HepG2 (cell line): ENCODE data around the gene RBPMS2. TPM values are rescaled to one million over a fixed set of nuclear protein-coding genes. Genes with fewer than 3 reads are reported as not detected.
A peak's percentile ranks its signal among the peaks of the same experiment; 100 is the strongest.

ENCODE experiments used
- ATAC-seq: fragments of 200-7000 bp; cut with Tn5 transposase; 3 replicates; pipeline ENCODE4 v1.9.1; 2020; ENCODE audit warnings: mild to moderate bottlenecking, moderate library complexity
- BruUV-seq: library from RNA; stranded (reverse); fragments of 400-500 nt; replicated peaks from 2 replicates; lab custom pipeline; 2021; lab: Mats Ljungman, UMichigan
- CTCF ChIA-PET: fragments of 300-600 bp; formaldehyde crosslinking; extraction: SDS; loops from one replicate; lab custom pipeline; 2021; ENCODE audit warnings: low total read pairs, inconsistent platforms, low intra/inter-chr PET ratio; lab: Yijun Ruan, JAX
- POLR2A ChIA-PET: fragments of 350-600 bp; sonication (Branson Sonifier 250); formaldehyde crosslinking; loops from one replicate; lab custom pipeline; 2020; ENCODE audit warnings: antibody characterized with exemption, inconsistent platforms; lab: Yijun Ruan, JAX
- DNase-seq: peaks from one replicate; pipeline ENCODE4 v3.0.0-alpha.2; 2015; ENCODE audit warnings: low spot score
- FAIRE-seq: peaks from 3 replicates; lab custom pipeline; 2011; peaks lifted over from hg19 to GRCh38; lab: Jason Lieb, UNC
- H2AFZ ChIP-seq: one replicate; pipeline ENCODE4 v1.6.1; 2011; ENCODE audit warnings: low read length, inconsistent platforms
- H3K27ac ChIP-seq: fragments of 300-600 bp; 3 replicates; pipeline ENCODE4 v1.8.0; 2011; ENCODE audit warnings: mixed run types, mild to moderate bottlenecking, mixed read lengths, low read length, inconsistent platforms; ENCODE audit not compliant: insufficient read depth; ENCODE audit errors: extremely low read length
- H3K27me3 ChIP-seq, 2 experiments: fragments of 200-600 bp in 1 of 2; 2 replicates in 1 of 2; 3 replicates in 1 of 2; pipeline versions ENCODE4 v1.6.0 to v1.8.0; 2011; ENCODE audit warnings: low read length in 2 of 2, mild to moderate bottlenecking in 2 of 2, moderate library complexity in 2 of 2, inconsistent platforms in 1 of 2; ENCODE audit not compliant: insufficient read depth in 2 of 2, control insufficient read depth in 1 of 2
- H3K36me3 ChIP-seq, 2 experiments: fragments of 200-600 bp in 1 of 2; replicated peaks in 1 of 2; 2 replicates in 1 of 2; 3 replicates in 1 of 2; pipeline versions ENCODE4 v1.5.1 to v1.8.0; 2011; ENCODE audit warnings: low read length in 2 of 2, inconsistent platforms in 1 of 2; ENCODE audit not compliant: insufficient read depth in 2 of 2, control insufficient read depth in 1 of 2
- H3K4me1 ChIP-seq: 2 replicates; pipeline ENCODE4 v1.5.1; 2012; ENCODE audit warnings: low read length, inconsistent platforms; ENCODE audit not compliant: insufficient read depth
- H3K4me2 ChIP-seq: 2 replicates; pipeline ENCODE4 v1.6.0; 2011; ENCODE audit warnings: low read depth, low read length, inconsistent platforms
- H3K4me3 ChIP-seq, 3 experiments: fragments of 200-600 bp in 1 of 3; sonication (generic), shearing (Covaris generic) in 1 of 3; replicated peaks in 1 of 3; 2 replicates each; pipeline ENCODE4 v1.5.1; 2011 to 2016; ENCODE audit warnings: low read length in 3 of 3, inconsistent platforms in 2 of 3, low read depth in 2 of 3, mild to moderate bottlenecking in 2 of 3, control low read depth in 1 of 3, mixed read lengths in 1 of 3; ENCODE audit not compliant: insufficient read depth in 1 of 3
- H3K79me2 ChIP-seq: one replicate; pipeline ENCODE4 v1.6.1; 2011; ENCODE audit warnings: low read length, inconsistent platforms; ENCODE audit not compliant: insufficient read depth
- H3K9ac ChIP-seq: 2 replicates; pipeline ENCODE4 v1.6.0; 2011; ENCODE audit warnings: mild to moderate bottlenecking, low read depth, low read length, inconsistent platforms; ENCODE audit not compliant: insufficient read depth
- H3K9me3 ChIP-seq: 2 replicates; pipeline ENCODE4 v1.5.1; 2012; ENCODE audit warnings: mild to moderate bottlenecking, low read length
- H4K20me1 ChIP-seq: 2 replicates; pipeline ENCODE4 v1.6.0; 2011; ENCODE audit warnings: inconsistent platforms, mild to moderate bottlenecking, low read length, moderate library complexity; ENCODE audit not compliant: insufficient read depth
- ATF7-NPFF ChIP-seq: sonication (generic); formaldehyde crosslinking; IDR thresholded peaks from 2 replicates; pipeline ENCODE4 v1.8.1; 2023; ENCODE audit warnings: mild to moderate bottlenecking, low read depth, missing genetic modification reagents, moderate library complexity
- CHD2 ChIP-seq: IDR thresholded peaks from 2 replicates; pipeline ENCODE4 v1.6.1; 2011; ENCODE audit warnings: low read depth, low read length, improper control_type of control experiment
- IKZF1 ChIP-seq: fragments of 450-650 bp; IDR thresholded peaks from 2 replicates; pipeline ENCODE4 v1.7.1; 2016
- MLXIP ChIP-seq: sonication (generic); formaldehyde crosslinking; IDR thresholded peaks from 2 replicates; pipeline ENCODE4 v1.9.0; 2021; ENCODE audit warnings: missing genetic modification reagents, borderline replicate concordance
- PLSCR1 ChIP-seq: sonication (generic); formaldehyde crosslinking; IDR thresholded peaks from 2 replicates; pipeline ENCODE4 v1.5.0; 2020; ENCODE audit warnings: missing genetic modification reagents, mild to moderate bottlenecking, borderline replicate concordance
- POGZ ChIP-seq: sonication (generic); formaldehyde crosslinking; IDR thresholded peaks from 2 replicates; pipeline ENCODE4 v1.4.0; 2020; ENCODE audit warnings: mild to moderate bottlenecking, missing genetic modification reagents
- RBM39 ChIP-seq: fragments of 200-400 bp; formaldehyde crosslinking; IDR thresholded peaks from one replicate; pipeline ENCODE4 v1.6.1; 2018; ENCODE audit warnings: antibody characterized with exemption, mild to moderate bottlenecking, low read depth, low read length; ENCODE audit not compliant: poor library complexity, severe bottlenecking
- RELA ChIP-seq: sonication (generic); formaldehyde crosslinking; IDR thresholded peaks from 2 replicates; pipeline ENCODE4 v1.4.0; 2020; ENCODE audit warnings: missing genetic modification reagents
- ZBTB20 ChIP-seq: sonication (generic); formaldehyde crosslinking; IDR thresholded peaks from 2 replicates; pipeline ENCODE4 v1.8.1; 2023; ENCODE audit warnings: missing genetic modification reagents, low read depth, mild to moderate bottlenecking, borderline replicate concordance
- ZFP36L2 ChIP-seq: sonication (generic); formaldehyde crosslinking; IDR thresholded peaks from 2 replicates; pipeline ENCODE4 v1.4.0; 2020; ENCODE audit warnings: missing genetic modification reagents
- ZFP90 ChIP-seq: sonication (generic); formaldehyde crosslinking; IDR thresholded peaks from 2 replicates; pipeline ENCODE4 v1.8.0; 2022; ENCODE audit warnings: missing genetic modification reagents, mild to moderate bottlenecking, inconsistent platforms, borderline replicate concordance
- ZNF280D ChIP-seq: sonication (generic); formaldehyde crosslinking; IDR thresholded peaks from 2 replicates; pipeline ENCODE4 v1.5.1; 2020; ENCODE audit warnings: mild to moderate bottlenecking, missing genetic modification reagents
- ZNF552 ChIP-seq: sonication (generic); formaldehyde crosslinking; IDR thresholded peaks from 2 replicates; pipeline ENCODE4 v1.9.0; 2022; ENCODE audit warnings: missing genetic modification reagents, mild to moderate bottlenecking, borderline replicate concordance
- ZNF709 ChIP-seq: sonication (generic); formaldehyde crosslinking; IDR thresholded peaks from 2 replicates; pipeline ENCODE4 v1.5.0; 2020; ENCODE audit warnings: mild to moderate bottlenecking, missing genetic modification reagents
- ZNF782 ChIP-seq: sonication (generic); formaldehyde crosslinking; IDR thresholded peaks from 2 replicates; pipeline ENCODE4 v1.4.0; 2020; ENCODE audit warnings: missing genetic modification reagents, mild to moderate bottlenecking, borderline replicate concordance
- WGBS: methylation state at CpG from one replicate; pipeline ENCODE4 v1.1.6; 2017; ENCODE audit warnings: low lambda C conversion rate; 5-methylcytosine and 5-hydroxymethylcytosine counted together
- in situ Hi-C: cut with HindIII; loops from 2 replicates; pipeline ENCODE4 v1.10.0; 2017; ENCODE audit warnings: low pct_unique_long_range_greater_than_20kb; ENCODE audit not compliant: extremely low pct_ligation_motif_present
- intact Hi-C: fragments of 100-400 bp; cut with micrococcal nuclease; formaldehyde crosslinking; loops from one replicate; pipeline ENCODE4 v1.10.0; 2022; ENCODE audit not compliant: unreplicated experiment
- polyA plus RNA-seq, 8 experiments: library from polyadenylated mRNA; depleted of rRNA in 3 of 8; stranded (reverse) in 7 of 8; unstranded in 1 of 8; fragments of >200 nt; fragmentation: Illumina TruSeq in 4 of 8; extraction: Trizol in 4 of 8; gene quantifications; 2 replicates each; pipeline versions ENCODE4 v1.2.1 to v1.2.3, GENCODE V29; 2011 to 2016; ENCODE audit warnings: low read depth in 4 of 8, missing spikeins in 1 of 8, mixed read lengths in 1 of 8; ENCODE audit not compliant: insufficient read depth in 1 of 8
- total RNA-seq, 5 experiments: library from RNA; depleted of rRNA; stranded (reverse); fragments of >200 nt; fragmentation: Illumina TruSeq; extraction: Trizol; gene quantifications; 2 replicates each; pipeline ENCODE4 v1.2.3, GENCODE V29; 2016; ENCODE audit warnings: low read depth in 1 of 5

The RBPMS2 gene
- total and polyA plus RNA-seq, 2 of the 13 experiments (the other 11 are each of a cell fraction or from before 2014, with no cell fraction given), result 0.08 TPM; not detected in 1

GRCh38 chr15:64732156-64732860 lies 43.1 kb downstream of the RBPMS2 start:
- ChIA-PET CTCF (interaction anchor here (0.9 to 2.9 kb wide), 4 partner anchors 77 to 301 kb away, joined by 4 to 46 read pairs (median 12); no protein-coding TSS in a partner anchor), POLR2A (interaction anchor here (0.8 to 1.5 kb wide), 4 partner anchors 78 to 162 kb away, joined by 3 to 8 read pairs (median 5); partner anchors contain the start of gene PIF1)
- H3K27me3 ChIP-seq, result peaks cover 0 to 19% of the 10 kb centered on the region in 2 experiments; a peak in 2 of 5 replicates
- peak; percentile 62 for ATAC-seq
- 0% methylated on average over 2 of the region's 7 CpGs for WGBS
- peak overlapping the region; percentile 58 for H3K4me2 ChIP-seq
- DNase-seq, result peak; percentile 85
- H3K27ac ChIP-seq, result no peak overlapping the region
- H2AFZ ChIP-seq, result no peak overlapping the region
- intact Hi-C loops (loop anchor here (5.0 kb wide), 1 partner anchor 160 kb away; no protein-coding TSS in a partner anchor), in situ Hi-C loops (loop anchor here (5.0 kb wide), 1 partner anchor 80 kb away; no protein-coding TSS in a partner anchor)
- no peaks in the 10 kb centered on the region for H3K79me2 ChIP-seq
- no peak overlapping the region for H3K9ac ChIP-seq
- peaks cover 33% of the 10 kb centered on the region for H3K4me1 ChIP-seq
- no peaks in the 10 kb centered on the region for H3K9me3 ChIP-seq
- peak overlapping the region in 1 of 3 experiments; percentile 21; a peak in 2 of 6 replicates for H3K4me3 ChIP-seq
- peak; percentile 96 for FAIRE-seq
- no TSS peak for BruUV-seq
- H3K36me3 ChIP-seq, result no peaks in the 10 kb centered on the region
- peaks cover 7% of the 10 kb centered on the region; the same call in 1 of the 2 replicates for H4K20me1 ChIP-seq
- TF ChIP-seq ZNF782 (CRISPR knock-in tag), result no peak
- no peak for TF ChIP-seq RELA (CRISPR knock-in tag)
- no peak for TF ChIP-seq CHD2
- no peak for TF ChIP-seq ZNF709
- no peak for TF ChIP-seq MLXIP
- TF ChIP-seq POGZ (CRISPR knock-in tag), result no peak
- no peak for TF ChIP-seq ZNF280D
- no peak for TF ChIP-seq ZFP90
- TF ChIP-seq ZBTB20 (CRISPR knock-in tag), result no peak
- TF ChIP-seq RBM39, result no peak
- TF ChIP-seq ATF7-NPFF (CRISPR knock-in tag), result no peak
- TF ChIP-seq ZFP36L2 (CRISPR knock-in tag), result no peak
- TF ChIP-seq PLSCR1 (CRISPR knock-in tag), result no peak
- no peak for TF ChIP-seq IKZF1
- TF ChIP-seq ZNF552 (CRISPR knock-in tag), result no peak
